GM12873 (cell line): Measurements from ENCODE around the gene THBS2.

Experiments
- TF ChIP-seq, protein P1 (sequence below): IDR thresholded peaks from 2 replicates; pipeline ENCODE4 v1.5.1; 2012; ENCODE audit warnings: low read depth, mild to moderate bottlenecking, moderate library complexity, low read length, control low read depth; ENCODE audit not compliant: insufficient read depth; ENCODE audit errors: missing control alignments

THBS2 gene

GRCh38 chr6:169251822-169252504 is 1.7 kb downstream of the THBS2 start:
- TF ChIP-seq, protein P1, sequence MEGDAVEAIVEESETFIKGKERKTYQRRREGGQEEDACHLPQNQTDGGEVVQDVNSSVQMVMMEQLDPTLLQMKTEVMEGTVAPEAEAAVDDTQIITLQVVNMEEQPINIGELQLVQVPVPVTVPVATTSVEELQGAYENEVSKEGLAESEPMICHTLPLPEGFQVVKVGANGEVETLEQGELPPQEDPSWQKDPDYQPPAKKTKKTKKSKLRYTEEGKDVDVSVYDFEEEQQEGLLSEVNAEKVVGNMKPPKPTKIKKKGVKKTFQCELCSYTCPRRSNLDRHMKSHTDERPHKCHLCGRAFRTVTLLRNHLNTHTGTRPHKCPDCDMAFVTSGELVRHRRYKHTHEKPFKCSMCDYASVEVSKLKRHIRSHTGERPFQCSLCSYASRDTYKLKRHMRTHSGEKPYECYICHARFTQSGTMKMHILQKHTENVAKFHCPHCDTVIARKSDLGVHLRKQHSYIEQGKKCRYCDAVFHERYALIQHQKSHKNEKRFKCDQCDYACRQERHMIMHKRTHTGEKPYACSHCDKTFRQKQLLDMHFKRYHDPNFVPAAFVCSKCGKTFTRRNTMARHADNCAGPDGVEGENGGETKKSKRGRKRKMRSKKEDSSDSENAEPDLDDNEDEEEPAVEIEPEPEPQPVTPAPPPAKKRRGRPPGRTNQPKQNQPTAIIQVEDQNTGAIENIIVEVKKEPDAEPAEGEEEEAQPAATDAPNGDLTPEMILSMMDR = no peak

DNA sequence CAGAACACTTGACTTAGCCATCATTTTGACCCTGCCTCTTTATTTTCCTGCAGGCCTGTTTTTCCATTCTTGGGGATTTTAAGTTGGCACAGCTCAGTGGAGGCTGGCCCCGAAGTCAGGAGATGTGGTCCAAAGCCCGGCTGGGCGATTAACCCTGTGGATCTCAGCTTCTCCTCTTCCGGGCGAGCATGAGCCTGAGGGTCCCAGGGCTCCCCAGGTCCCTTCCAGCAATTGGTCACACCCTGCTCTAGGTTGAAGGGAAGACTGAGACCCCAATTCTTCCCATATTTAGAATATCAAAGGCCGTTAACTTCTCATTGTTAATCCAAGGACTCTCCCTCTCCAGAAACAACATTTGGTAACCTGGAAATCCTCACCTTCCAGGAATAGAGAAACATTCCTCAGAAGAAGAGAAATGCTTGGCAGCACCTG is 2.3 kb downstream of the THBS2 start:
- TF ChIP-seq, protein P1 = no peak

DNA sequence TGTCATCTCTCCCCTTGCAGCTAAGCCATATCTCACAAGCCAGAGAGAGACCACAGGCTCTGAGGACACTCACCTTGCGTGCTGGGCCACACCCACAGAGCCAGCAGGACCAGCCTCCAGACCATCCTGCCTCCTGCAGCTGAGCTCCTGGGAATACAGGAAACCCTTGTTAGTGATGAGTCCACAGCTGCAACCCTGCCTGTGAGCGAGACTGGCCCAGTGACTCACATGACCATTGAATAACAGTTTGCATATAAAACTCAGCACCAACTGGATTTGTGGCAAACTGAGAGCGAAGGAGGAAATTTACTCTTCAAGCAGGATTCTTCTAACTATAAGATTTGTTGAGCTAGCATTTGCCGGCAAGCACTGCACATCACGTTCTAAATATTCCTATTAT is 3.0 kb downstream of the THBS2 start:
- TF ChIP-seq, protein P1 = no peak

- TF ChIP-seq, protein P1 = no peak
Measured at GRCh38 chr6:169249057-169249456, 4.6 kb downstream of the THBS2 start.

- TF ChIP-seq, protein P1 = no peak
Measured at GRCh38 chr6:169248521-169248971, 5.1 kb downstream of the THBS2 start.

- TF ChIP-seq, protein P1 = no peak
Measured at GRCh38 chr6:169247991-169248390, 5.7 kb downstream of the THBS2 start.

DNA sequence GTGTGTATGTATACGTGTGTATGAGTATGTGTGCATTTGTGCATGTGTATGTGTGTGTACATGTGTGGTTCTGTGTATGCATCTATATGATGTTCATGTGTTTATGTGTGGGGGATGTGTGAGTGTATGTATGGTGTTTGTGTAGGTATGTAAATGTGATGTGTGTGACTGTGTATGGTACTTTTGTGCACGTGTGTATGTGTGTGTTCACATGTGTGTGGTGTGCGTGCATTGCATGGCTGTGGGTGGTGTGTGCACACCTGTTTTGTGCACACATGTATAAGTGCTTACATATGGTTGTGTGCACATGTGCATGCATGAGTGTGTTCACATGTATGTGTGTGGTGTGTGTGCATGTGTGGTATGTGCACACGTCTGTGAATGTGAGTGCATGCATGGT is 6.2 kb downstream of the THBS2 start:
- TF ChIP-seq, protein P1 = no peak

GRCh38 chr6:169246445-169246844 is 7.2 kb downstream of the THBS2 start:
- TF ChIP-seq, protein P1 = no peak
